Activated CD4-positive, alpha-beta T cell treated with anti-CD3 and anti-CD28 coated beads for 48 hours (primary cell): ENCODE measurements around the gene VIPR1.

Source experiments
- DNase-seq: peaks from one replicate; pipeline ENCODE4 v3.0.0-alpha.2; 2020

VIPR1 gene

GRCh38 chr3:42493798-42494151 is 8.7 kb upstream of the VIPR1 start:
- no peak for DNase-seq

- no peak for DNase-seq
Measured at GRCh38 chr3:42495393-42495792, 7.0 kb upstream of the VIPR1 start.

- no peak for DNase-seq
Measured at GRCh38 chr3:42497009-42497731, 5.3 kb upstream of the VIPR1 start.

- no peak for DNase-seq
Measured at GRCh38 chr3:42498034-42498433, 4.4 kb upstream of the VIPR1 start.

GRCh38 chr3:42498791-42499477 is 3.5 kb upstream of the VIPR1 start:
- peak; percentile 49 for DNase-seq

GRCh38 chr3:42499478-42499871 is 3.0 kb upstream of the VIPR1 start:
- DNase-seq: no peak

GRCh38 chr3:42500091-42500490 is 2.4 kb upstream of the VIPR1 start:
- DNase-seq: no peak

- DNase-seq: no peak
Measured at GRCh38 chr3:42500909-42501308, 1.5 kb upstream of the VIPR1 start.

- DNase-seq: peak; percentile 32
Measured at GRCh38 chr3:42501321-42501680, 1.1 kb upstream of the VIPR1 start.

GRCh38 chr3:42501681-42502428 is 588 bp upstream of the VIPR1 start:
- DNase-seq: peak; percentile 71

GRCh38 chr3:42503251-42503924 is 945 bp downstream of the VIPR1 start:
- no peak for DNase-seq

- no peak for DNase-seq
Measured at GRCh38 chr3:42503957-42504333, 1.5 kb downstream of the VIPR1 start.

- DNase-seq: no peak
Measured at GRCh38 chr3:42504334-42505127, 2.1 kb downstream of the VIPR1 start.

GRCh38 chr3:42505128-42505848 is 2.8 kb downstream of the VIPR1 start:
- no peak for DNase-seq

- DNase-seq: no peak
Measured at GRCh38 chr3:42505849-42506410, 3.5 kb downstream of the VIPR1 start.

- no peak for DNase-seq
Measured at GRCh38 chr3:42507252-42507651, 4.8 kb downstream of the VIPR1 start.

GRCh38 chr3:42507761-42508335 is 5.4 kb downstream of the VIPR1 start:
- DNase-seq: no peak

- DNase-seq: no peak
Measured at GRCh38 chr3:42508562-42508961, 6.1 kb downstream of the VIPR1 start.

- DNase-seq: no peak
Measured at GRCh38 chr3:42509111-42509510, 6.7 kb downstream of the VIPR1 start.

- DNase-seq: no peak
Measured at GRCh38 chr3:42510325-42510724, 7.9 kb downstream of the VIPR1 start.

GRCh38 chr3:42511201-42511600 is 8.8 kb downstream of the VIPR1 start:
- no peak for DNase-seq
